A549 (cell line): ENCODE results near the gene LIPI.

Experiments used
- CTCF ChIP-seq: fragments of >200 bp; sonication (Bioruptor Twin); formaldehyde crosslinking; IDR thresholded peaks from 3 replicates; pipeline ENCODE4 v1.5.1; 2016
- EP300 ChIP-seq, 2 experiments: fragments of >200 bp; sonication (Bioruptor Twin); formaldehyde crosslinking; IDR thresholded peaks; 2 replicates in 1 of 2; 3 replicates in 1 of 2; pipeline ENCODE4 v1.6.1; 2016 to 2017
- MAFK ChIP-seq: fragments of 450-650 bp; IDR thresholded peaks from 2 replicates; pipeline ENCODE4 v1.6.1; 2014; ENCODE audit not compliant: partially characterized antibody
- RARB ChIP-seq: fragments of 250-450 bp; sonication (Bioruptor Pico); IDR thresholded peaks from 2 replicates; pipeline ENCODE4 v1.8.0; 2021; ENCODE audit warnings: mild to moderate bottlenecking, moderate library complexity
- RFX5 ChIP-seq: fragments of 450-650 bp; IDR thresholded peaks from 2 replicates; pipeline ENCODE4 v1.7.1; 2014; ENCODE audit warnings: antibody characterized with exemption, mild to moderate bottlenecking, moderate library complexity
- ZNF302 ChIP-seq: fragments of 250-450 bp; sonication (Bioruptor Pico); IDR thresholded peaks from 2 replicates; pipeline ENCODE4 v1.9.0; 2021; ENCODE audit warnings: inconsistent platforms, mild to moderate bottlenecking, moderate library complexity
- TF ChIP-seq, protein P1 (sequence below): fragments of 450-650 bp; IDR thresholded peaks from 2 replicates; pipeline ENCODE4 v1.6.1; 2014; ENCODE audit warnings: antibody characterized with exemption

DNA sequence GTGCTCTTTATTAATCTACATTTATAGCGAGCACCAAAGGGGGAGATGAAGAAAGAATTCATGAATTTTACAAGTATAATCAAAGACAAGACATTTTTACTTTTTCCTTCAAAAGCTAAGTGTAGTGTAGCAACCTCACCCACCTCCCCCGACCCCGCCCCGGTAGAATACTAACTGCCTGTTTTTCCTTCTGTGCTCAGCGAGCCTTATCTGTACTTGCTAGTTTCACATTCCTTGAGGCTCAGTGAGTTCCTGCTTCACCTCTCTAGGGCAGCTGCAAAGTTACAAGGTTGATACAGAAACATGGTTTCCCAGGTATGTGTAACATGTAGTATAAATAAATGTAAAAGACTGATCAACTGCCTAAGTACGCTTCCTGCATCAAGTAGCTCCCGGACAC is 86.5 kb downstream of the LIPI start:
- TF ChIP-seq, protein P1, sequence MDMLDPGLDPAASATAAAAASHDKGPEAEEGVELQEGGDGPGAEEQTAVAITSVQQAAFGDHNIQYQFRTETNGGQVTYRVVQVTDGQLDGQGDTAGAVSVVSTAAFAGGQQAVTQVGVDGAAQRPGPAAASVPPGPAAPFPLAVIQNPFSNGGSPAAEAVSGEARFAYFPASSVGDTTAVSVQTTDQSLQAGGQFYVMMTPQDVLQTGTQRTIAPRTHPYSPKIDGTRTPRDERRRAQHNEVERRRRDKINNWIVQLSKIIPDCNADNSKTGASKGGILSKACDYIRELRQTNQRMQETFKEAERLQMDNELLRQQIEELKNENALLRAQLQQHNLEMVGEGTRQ, result no peak
- TF ChIP-seq CTCF, result no peak
- TF ChIP-seq MAFK, result no peak
- no peak for TF ChIP-seq RFX5
- no peak for TF ChIP-seq RARB (CRISPR knock-in tag)
- TF ChIP-seq EP300 (IDR thresholded peaks at IDR 0.05), result no peak
- no peak for TF ChIP-seq ZNF302 (CRISPR knock-in tag)
